OCI-LY3 (cell line): ENCODE measurements around the gene LRRN2.

Experiments used
- H2AFZ ChIP-seq: fragments of 200-600, 300-600 bp; shearing (Covaris generic); 2 replicates; pipeline ENCODE4 v1.6.0; 2014; ENCODE audit warnings: antibody characterized with exemption, low read depth, low read length
- H3K27ac ChIP-seq: fragments of 200-600, 300-600 bp; sonication (generic); 2 replicates; pipeline ENCODE4 v1.5.1; 2014; ENCODE audit warnings: mild to moderate bottlenecking, low read length, moderate library complexity, mixed read lengths
- H3K27me3 ChIP-seq: fragments of 200-600, 300-600 bp; sonication (generic); 2 replicates; pipeline ENCODE4 v1.6.1; 2014; ENCODE audit warnings: low read depth, low read length, mixed read lengths
- H3K36me3 ChIP-seq: fragments of 200-600, 300-600 bp; sonication (generic); replicated peaks from 2 replicates; pipeline ENCODE3; 2014; ENCODE audit warnings: low read depth, low read length, mixed read lengths
- H3K4me1 ChIP-seq: fragments of 300-600, 200-600 bp; sonication (generic); 2 replicates; pipeline ENCODE4 v1.6.1; 2014; ENCODE audit warnings: low read length, mixed read lengths
- H3K4me2 ChIP-seq: fragments of 200-600, 300-600 bp; sonication (generic); 2 replicates; pipeline ENCODE4 v1.6.1; 2014; ENCODE audit warnings: low read length, mixed read lengths
- H3K4me3 ChIP-seq: fragments of 300-600, 200-600 bp; sonication (generic); 2 replicates; pipeline ENCODE4 v1.5.1; 2014; ENCODE audit warnings: antibody characterized with exemption, mild to moderate bottlenecking, low read length, moderate library complexity
- H3K79me2 ChIP-seq: fragments of 300-600, 200-600 bp; shearing (Covaris generic); 2 replicates; pipeline ENCODE4 v1.6.1; 2014; ENCODE audit warnings: mild to moderate bottlenecking, low read length, mixed read lengths
- H3K9ac ChIP-seq: fragments of 300-600, 200-600 bp; shearing (Covaris generic); 2 replicates; pipeline ENCODE4 v1.6.0; 2014; ENCODE audit warnings: mild to moderate bottlenecking, low read length, moderate library complexity
- H3K9me3 ChIP-seq: fragments of 200-600, 300-600 bp; shearing (Covaris generic); 2 replicates; pipeline ENCODE4 v1.6.1; 2014; ENCODE audit warnings: low read length, mixed read lengths; ENCODE audit not compliant: insufficient read depth
- H4K20me1 ChIP-seq: fragments of 200-600, 300-600 bp; sonication (generic); 2 replicates; pipeline ENCODE4 v1.6.1; 2016; ENCODE audit warnings: low read length, mixed read lengths; ENCODE audit not compliant: insufficient read depth
- EZH2phosphoT487 ChIP-seq: fragments of 200-600 bp; shearing (Covaris generic); IDR thresholded peaks from 2 replicates; pipeline ENCODE4 v1.6.1; 2018; ENCODE audit warnings: antibody characterized with exemption, mixed run types, low read depth
- TF ChIP-seq, protein P1 (sequence below): fragments of 200-600, 300-600 bp; sonication (generic); IDR thresholded peaks from 2 replicates; pipeline ENCODE4 v1.5.1; 2014; ENCODE audit warnings: antibody characterized with exemption, low read length, low read depth

LRRN2 gene

DNA sequence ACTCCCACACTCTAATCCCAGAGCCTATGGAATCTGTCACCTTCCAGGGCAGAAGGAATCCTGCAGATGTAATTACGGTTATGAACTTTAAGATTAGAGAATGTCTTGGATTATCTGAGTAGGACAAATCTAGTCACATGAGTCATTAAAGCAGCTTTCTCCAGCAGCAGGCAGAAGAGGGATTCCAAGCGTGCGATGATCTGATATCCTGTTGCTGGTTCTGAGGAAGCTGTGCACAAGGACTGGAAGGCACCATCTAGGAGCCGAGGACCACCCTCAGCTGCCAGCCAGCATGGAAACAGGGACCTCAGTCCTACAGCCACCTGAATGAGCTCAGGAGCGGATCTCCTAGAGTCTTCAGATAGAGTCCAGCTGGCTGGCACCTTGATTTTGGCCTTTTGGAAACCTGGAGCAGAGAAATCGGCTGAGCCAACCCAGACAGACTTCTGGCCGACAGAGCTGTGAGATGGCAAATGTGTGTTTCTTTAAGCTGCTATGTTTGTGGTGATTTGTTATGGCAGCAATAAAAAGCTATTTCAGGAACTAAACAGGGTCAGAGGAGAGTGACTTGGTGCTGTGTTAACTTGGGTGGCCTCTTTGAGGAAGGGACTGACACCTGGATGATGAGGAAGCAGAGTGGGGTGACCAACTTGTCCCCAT lies 34.5 kb downstream of the LRRN2 start:
- no peak for TF ChIP-seq EZH2phosphoT487
- TF ChIP-seq, protein P1, sequence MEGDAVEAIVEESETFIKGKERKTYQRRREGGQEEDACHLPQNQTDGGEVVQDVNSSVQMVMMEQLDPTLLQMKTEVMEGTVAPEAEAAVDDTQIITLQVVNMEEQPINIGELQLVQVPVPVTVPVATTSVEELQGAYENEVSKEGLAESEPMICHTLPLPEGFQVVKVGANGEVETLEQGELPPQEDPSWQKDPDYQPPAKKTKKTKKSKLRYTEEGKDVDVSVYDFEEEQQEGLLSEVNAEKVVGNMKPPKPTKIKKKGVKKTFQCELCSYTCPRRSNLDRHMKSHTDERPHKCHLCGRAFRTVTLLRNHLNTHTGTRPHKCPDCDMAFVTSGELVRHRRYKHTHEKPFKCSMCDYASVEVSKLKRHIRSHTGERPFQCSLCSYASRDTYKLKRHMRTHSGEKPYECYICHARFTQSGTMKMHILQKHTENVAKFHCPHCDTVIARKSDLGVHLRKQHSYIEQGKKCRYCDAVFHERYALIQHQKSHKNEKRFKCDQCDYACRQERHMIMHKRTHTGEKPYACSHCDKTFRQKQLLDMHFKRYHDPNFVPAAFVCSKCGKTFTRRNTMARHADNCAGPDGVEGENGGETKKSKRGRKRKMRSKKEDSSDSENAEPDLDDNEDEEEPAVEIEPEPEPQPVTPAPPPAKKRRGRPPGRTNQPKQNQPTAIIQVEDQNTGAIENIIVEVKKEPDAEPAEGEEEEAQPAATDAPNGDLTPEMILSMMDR: no peak
- Histone ChIP-seq H4K20me1 (0 out of 2 replicates have a peak, but pooled peaks cover 18% of the 10 kb centered on the region), H2AFZ (no peak overlapping the region), H3K4me1 (peaks cover 10% of the 10 kb centered on the region), H3K27me3 (peaks cover 24% of the 10 kb centered on the region; the same call in 1 of the 2 replicates), H3K4me3 (no peak overlapping the region), H3K4me2 (no peak overlapping the region), H3K9me3 (no peaks in the 10 kb centered on the region), H3K79me2 (no peaks in the 10 kb centered on the region), H3K9ac (no peak overlapping the region), H3K36me3 (no peaks in the 10 kb centered on the region), H3K27ac (no peak overlapping the region)

GRCh38 chr1:204649721-204650521 lies 35.6 kb downstream of the LRRN2 start:
- Histone ChIP-seq H4K20me1 (peaks cover 18% of the 10 kb centered on the region; the same call in 1 of the 2 replicates), H3K4me2 (no peak overlapping the region), H3K4me1 (peaks cover 10% of the 10 kb centered on the region), H2AFZ (no peak overlapping the region), H3K36me3 (no peaks in the 10 kb centered on the region), H3K9ac (no peak overlapping the region), H3K4me3 (no peak overlapping the region), H3K27ac (no peak overlapping the region), H3K27me3 (peaks cover 25% of the 10 kb centered on the region; the same call in 1 of the 2 replicates), H3K9me3 (no peaks in the 10 kb centered on the region), H3K79me2 (no peaks in the 10 kb centered on the region)
- TF ChIP-seq, protein P1: no peak
- TF ChIP-seq EZH2phosphoT487: no peak

DNA sequence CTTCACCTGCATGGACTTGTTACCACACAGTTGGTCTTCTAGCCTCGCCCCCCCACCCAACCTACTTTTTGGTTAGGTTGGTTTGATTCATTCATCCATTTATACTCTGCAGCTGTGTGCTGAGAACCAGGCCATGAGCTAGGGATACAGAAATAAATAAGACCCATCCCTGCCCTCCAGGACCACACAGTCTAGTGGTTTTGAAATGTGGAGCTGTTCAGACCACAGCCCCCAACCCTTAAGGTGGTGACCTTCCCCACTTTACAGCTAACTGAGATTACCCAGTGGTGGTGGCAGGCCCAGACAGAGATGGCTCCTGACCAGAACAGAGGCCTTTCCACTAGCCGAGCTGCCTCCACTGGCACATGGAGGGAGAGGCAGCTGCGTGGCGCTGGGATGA lies 37.0 kb downstream of the LRRN2 start:
- H3K9me3 ChIP-seq: no peaks in the 10 kb centered on the region
- peaks cover 18% of the 10 kb centered on the region; the same call in 1 of the 2 replicates for H4K20me1 ChIP-seq
- H3K4me3 ChIP-seq: no peak overlapping the region
- peaks cover 10% of the 10 kb centered on the region for H3K4me1 ChIP-seq
- no peaks in the 10 kb centered on the region for H3K79me2 ChIP-seq
- TF ChIP-seq, protein P1: no peak
- TF ChIP-seq EZH2phosphoT487: no peak
- peaks cover 34% of the 10 kb centered on the region; the same call in 1 of the 2 replicates for H3K27me3 ChIP-seq
- H3K9ac ChIP-seq: no peak overlapping the region
- H3K4me2 ChIP-seq: no peak overlapping the region
- H3K36me3 ChIP-seq: no peaks in the 10 kb centered on the region
- H2AFZ ChIP-seq: no peak overlapping the region
- H3K27ac ChIP-seq: no peak overlapping the region

DNA sequence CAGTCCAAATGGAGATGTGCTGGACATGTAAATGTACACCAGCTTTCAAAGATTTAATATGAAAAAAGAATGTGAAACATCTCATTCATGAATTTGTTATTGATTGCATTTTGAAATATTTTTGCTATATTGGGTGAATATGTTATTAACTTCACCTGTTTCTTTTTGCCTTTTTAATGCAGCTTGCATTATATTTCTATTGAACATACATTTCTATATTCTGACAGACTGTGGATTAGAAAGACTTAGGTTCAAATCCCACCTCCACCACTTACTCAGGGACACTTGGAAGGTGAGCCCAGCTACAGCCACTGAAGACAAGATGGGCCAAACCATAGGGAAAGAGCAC lies 37.8 kb downstream of the LRRN2 start:
- no peak for TF ChIP-seq EZH2phosphoT487
- TF ChIP-seq, protein P1: no peak
- Histone ChIP-seq H4K20me1 (peaks cover 18% of the 10 kb centered on the region; the same call in 1 of the 2 replicates), H3K27ac (no peak overlapping the region)

More for the DNA sequence above, 37.8 kb downstream of the LRRN2 start:
- Histone ChIP-seq H3K79me2 (no peaks in the 10 kb centered on the region), H3K4me2 (no peak overlapping the region; the same call in 1 of the 2 replicates), H3K4me1 (peaks cover 10% of the 10 kb centered on the region), H3K27me3 (peaks cover 35% of the 10 kb centered on the region; the same call in 1 of the 2 replicates), H3K9me3 (no peaks in the 10 kb centered on the region), H3K9ac (no peak overlapping the region), H3K4me3 (no peak overlapping the region), H2AFZ (no peak overlapping the region), H3K36me3 (no peaks in the 10 kb centered on the region)
